Islet of Langerhans (tissue), 1 donor: ENCODE measurements around the gene VAV1.
"Not testable (repeated sequence)": the region's sequence is repeated elsewhere in the genome, so short reads cannot be mapped to it uniquely, and the experiment has no call there.

Experiments used
- FAIRE-seq: peaks from one replicate; lab custom pipeline; 2011; peaks lifted over from hg19 to GRCh38; lab: Jason Lieb, UNC

VAV1 gene

GRCh38 chr19:6737873-6738786, 34.4 kb upstream of the VAV1 start:
- peak; percentile 100 for FAIRE-seq

GRCh38 chr19:6738787-6739389, 33.6 kb upstream of the VAV1 start:
- no peak for FAIRE-seq

GRCh38 chr19:6739390-6739882, 33.1 kb upstream of the VAV1 start, which contains the start of gene TRIP10:
Gene TRIP10 (plus strand): TSS chr19:6739680. CDS start chr19:6739762, 82 bp downstream.
- no peak for FAIRE-seq

- no peak for FAIRE-seq
Measured at GRCh38 chr19:6739883-6740588, 32.5 kb upstream of the VAV1 start.

- FAIRE-seq, result no peak
Measured at GRCh38 chr19:6740589-6741343, 31.7 kb upstream of the VAV1 start.

DNA sequence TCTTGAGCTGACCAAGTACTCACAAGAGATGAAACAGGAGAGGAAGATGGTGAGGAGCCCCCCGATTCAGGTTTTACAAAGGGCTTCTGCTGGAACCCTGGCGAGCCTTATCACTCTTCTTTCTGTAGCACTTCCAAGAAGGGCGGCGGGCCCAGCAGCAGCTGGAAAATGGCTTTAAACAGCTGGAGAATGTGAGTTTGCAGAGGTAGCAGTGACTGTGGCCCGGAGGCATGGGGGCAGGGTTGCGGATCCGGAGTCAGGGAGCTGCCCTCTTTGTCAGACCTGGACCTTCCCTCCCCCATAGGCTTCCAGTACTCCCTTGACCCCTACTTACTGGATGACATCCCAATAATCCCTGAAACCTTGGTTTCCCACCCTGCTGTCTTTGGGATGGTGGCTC, 29.4 kb upstream of the VAV1 start:
- no peak for FAIRE-seq

GRCh38 chr19:6743714-6744380, 28.7 kb upstream of the VAV1 start:
- FAIRE-seq, result no peak

DNA sequence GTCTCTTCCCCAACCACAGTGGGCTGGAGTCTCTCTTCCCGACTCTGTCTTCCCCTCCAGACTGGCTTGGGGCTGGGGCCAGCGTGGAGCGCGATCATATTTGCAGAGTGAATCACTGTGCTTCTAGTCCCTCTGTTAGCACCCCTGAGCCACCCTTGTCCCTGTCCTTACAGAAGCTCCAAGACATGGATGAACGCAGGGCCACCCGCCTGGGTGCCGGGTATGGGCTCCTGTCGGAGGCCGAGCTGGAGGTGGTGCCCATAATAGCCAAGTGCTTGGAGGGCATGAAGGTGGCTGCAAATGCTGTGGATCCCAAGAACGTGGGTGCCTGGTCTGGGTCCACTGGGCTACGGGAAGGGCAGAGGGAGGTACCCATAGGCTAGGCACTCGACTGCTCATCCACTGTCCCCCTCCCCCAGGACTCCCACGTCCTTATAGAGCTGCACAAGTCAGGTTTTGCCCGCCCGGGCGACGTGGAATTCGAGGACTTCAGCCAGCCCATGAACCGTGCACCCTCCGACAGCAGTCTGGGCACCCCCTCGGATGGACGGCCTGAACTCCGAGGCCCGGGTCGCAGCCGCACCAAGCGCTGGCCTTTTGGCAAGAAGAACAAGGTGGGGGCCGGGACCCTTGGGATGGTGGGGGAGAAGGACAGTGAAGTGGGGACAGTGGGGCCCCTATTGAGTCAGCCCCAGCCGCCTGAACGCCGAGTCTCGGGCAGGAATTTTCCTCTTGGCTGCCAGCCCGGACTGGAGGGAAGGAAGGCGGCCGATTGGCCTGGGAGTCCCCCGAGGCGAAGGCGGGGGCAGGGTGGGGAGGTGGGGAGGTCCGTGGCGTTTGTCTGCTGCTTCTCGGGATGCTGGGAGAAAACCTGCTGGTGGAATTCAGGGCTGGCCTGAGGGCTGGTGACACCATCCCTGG, 27.9 kb upstream of the VAV1 start:
- FAIRE-seq, result no peak

DNA sequence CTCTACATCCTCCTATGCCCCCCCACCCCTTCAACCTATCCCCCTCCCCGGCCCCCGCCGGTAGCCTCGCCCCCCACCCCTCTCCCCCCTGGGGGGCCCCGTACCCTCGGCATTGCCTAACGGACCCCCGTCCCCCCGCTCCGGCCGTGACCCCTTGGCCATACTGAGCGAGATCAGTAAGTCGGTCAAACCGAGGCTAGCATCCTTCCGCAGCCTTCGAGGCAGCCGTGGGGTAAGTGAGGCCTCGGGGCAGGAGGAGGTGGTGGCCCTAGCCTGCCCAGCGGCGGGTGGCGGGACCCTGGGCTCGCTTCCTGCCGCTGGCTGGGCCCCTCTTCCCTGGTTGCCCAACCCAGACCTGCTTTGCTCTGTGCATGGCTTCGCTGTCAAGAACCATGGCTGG, 26.5 kb upstream of the VAV1 start:
- no peak for FAIRE-seq

DNA sequence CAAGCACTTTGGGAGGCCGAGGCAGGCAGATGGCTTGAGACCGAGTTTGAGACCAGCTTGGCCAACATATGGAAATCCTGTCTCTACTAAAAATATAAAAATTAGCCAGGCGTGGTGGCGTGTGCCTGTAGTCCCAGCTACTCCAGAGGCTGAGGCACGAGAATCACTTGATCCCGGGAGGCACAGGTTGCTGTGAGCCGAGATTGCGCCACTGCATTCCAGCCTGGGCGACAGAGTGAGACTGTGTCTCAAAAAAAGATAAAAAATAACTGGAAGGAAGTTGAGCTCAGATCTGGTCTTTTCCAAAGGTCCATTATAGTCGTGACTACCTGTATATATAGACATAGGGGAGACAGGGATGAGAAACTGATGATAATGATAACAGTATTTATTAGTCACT, 24.0 kb upstream of the VAV1 start:
- FAIRE-seq, result not testable (repeated sequence)

GRCh38 chr19:6750062-6750461, 22.4 kb upstream of the VAV1 start:
- FAIRE-seq, result no peak

DNA sequence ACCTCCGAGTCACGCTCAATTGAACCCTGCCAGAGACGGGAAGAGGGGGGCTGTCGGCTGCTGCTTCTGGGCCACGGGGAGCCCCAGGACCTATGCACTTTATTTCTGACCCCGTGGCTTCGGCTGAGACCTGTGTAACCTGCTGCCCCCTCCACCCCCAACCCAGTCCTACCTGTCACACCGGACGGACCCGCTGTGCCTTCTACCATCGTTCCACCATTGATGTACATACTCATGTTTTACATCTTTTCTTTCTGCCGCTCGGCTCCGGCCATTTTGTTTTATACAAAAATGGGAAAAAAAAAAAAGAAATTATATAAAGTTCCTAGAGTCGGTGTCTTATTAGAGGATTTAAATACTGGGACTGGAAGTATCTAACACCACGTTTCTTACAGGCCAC, 21.3 kb upstream of the VAV1 start:
- no peak for FAIRE-seq

- no peak for FAIRE-seq
Measured at GRCh38 chr19:6752256-6753177, 20.0 kb upstream of the VAV1 start.

DNA sequence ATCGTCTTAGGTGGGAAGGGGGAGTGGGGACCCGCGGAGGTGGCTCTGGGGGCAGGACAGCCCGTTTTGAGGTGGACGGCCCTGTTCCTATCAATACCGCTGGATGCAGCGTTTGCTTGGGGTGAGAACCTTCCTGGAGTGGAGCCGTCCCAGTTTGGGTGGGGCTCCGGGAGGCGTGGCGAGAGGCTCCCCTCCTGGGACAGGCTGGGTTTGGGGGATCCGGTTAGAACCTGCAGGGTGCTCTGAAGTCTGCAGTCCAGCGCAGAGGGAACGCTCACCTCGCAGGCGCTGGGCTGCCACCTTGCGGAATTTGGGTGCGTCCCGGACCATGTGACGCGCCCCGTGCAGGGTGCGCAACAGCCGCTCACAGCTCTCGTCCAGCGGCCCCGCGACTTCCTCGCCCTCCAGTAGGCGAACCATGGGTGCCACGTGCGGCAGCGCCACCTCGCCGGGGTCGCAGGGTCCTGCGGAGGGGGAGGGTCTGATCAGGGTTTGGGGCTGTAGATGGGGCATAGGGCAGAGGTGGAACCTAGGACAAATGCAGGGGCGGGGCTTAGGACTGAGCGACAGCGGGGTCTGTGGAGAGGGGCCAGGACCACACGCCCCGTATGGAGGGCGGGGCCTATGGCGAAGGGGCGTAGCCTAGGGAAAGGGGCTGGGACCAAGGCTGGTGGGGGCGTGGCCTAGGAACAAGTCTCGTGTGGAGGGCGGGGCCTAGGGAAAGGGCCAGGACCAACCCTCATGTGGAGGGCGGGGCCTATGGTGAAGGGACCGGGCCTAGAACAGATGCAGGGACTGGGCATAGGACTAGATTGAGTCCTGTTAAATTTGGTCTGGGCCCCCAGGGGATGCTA, 19.1 kb upstream of the VAV1 start:
- FAIRE-seq, result no peak

DNA sequence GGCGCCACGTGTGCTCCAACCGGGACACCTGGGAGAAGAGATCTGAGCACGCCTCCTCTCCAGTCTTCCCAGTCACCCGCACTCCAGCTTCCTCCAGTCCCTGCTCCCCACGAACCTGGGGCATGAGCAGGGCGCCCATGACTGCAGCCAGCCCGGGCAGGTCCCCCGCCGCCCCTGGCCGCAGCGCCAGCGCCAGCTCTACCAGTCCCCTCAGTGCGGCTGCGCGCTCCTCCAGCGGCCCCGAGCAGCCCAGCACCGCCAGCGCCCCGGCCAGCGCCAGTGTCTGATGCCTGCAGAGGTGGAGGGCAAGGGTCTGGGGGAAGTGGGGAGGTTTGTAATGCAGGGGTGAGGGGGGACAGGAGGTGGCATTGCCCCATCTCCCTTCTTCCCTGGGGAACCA, 18.4 kb upstream of the VAV1 start:
- FAIRE-seq, result no peak

GRCh38 chr19:6754653-6755463, 17.6 kb upstream of the VAV1 start:
- no peak for FAIRE-seq

DNA sequence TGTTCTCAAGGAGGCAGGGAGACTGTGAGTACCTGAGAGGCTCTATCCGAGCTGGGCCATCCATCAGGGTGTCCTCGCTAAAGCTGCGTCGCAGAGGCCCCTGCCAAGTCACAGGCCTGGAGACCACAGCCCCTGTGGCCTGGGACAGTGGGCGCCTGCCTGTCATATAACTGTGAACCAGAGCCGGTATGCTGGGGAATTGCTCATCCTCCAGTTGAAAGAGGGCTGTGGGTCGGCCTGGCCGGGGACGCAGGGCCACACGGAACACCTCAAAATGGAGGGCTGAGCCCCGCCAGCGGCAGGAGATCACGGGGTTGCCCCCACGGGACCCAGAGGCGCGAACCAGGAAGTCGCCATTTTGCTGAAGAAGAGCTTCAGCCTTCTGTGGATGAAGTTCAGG, 11.9 kb upstream of the VAV1 start:
- no peak for FAIRE-seq
